ENCODE data around the gene NELFCD. TPM values are rescaled to one million over a fixed set of nuclear protein-coding genes. Genes with fewer than 3 reads are reported as not detected.

NELFCD gene
- total and polyA plus RNA-seq, 10 of the 15 experiments (the other 5 are each of a cell fraction or from before 2014, with no cell fraction given): 8.9 to 109 (median 82.9) TPM

- no peak for TF ChIP-seq PAX5 (IDR thresholded peaks at IDR 0.05; ENCODE audit: borderline replicate concordance, low read depth, low read length)
- TF ChIP-seq POLR2AphosphoS5 (IDR thresholded peaks at IDR 0.05; ENCODE audit: low read length): peak; percentile 31; the same call in 1 of the 2 replicates
- TF ChIP-seq EP300 (IDR thresholded peaks at IDR 0.05; ENCODE audit: borderline replicate concordance in 1 of 2, control insufficient read depth in 1 of 2, low read depth in 2 of 2, low read length in 2 of 2): no peak
- TF ChIP-seq ZZZ3 (IDR thresholded peaks at IDR 0.05; ENCODE audit: control insufficient read depth, insufficient read length, low read depth): no peak
- TF ChIP-seq SUPT20H (IDR thresholded peaks at IDR 0.05; ENCODE audit: borderline replicate concordance, control insufficient read depth, low read depth, low read length): no peak
- no peak for TF ChIP-seq MEF2B (IDR thresholded peaks at IDR 0.05; ENCODE audit: partially characterized antibody, poor library complexity, severe bottlenecking)
- no peak for TF ChIP-seq IRF3 (IDR thresholded peaks at IDR 0.05)
- no peak for TF ChIP-seq NR2C2 (IDR thresholded peaks at IDR 0.05; ENCODE audit: borderline replicate concordance, control insufficient read depth, insufficient read length, low read depth)
- no peak; the same call in 1 of the 2 replicates for TF ChIP-seq MAX (IDR thresholded peaks at IDR 0.05; ENCODE audit: low read depth, low read length)
- TF ChIP-seq ZBTB40 (IDR thresholded peaks at IDR 0.05; ENCODE audit: borderline replicate concordance): no peak
- 0 out of 2 replicates have a peak, but pooled peaks have one; percentile 25 for TF ChIP-seq RB1 (IDR thresholded peaks at IDR 0.05; ENCODE audit: borderline replicate concordance)
- TF ChIP-seq CHD4 (IDR thresholded peaks at IDR 0.05): no peak
- peak; percentile 34 for TF ChIP-seq NR2C1 (IDR thresholded peaks at IDR 0.05)
- TF ChIP-seq ZNF217 (IDR thresholded peaks at IDR 0.05): no peak
- no peak for TF ChIP-seq SMC3 (IDR thresholded peaks at IDR 0.05; ENCODE audit: borderline replicate concordance, low read length)
- no peak for TF ChIP-seq RELB (IDR thresholded peaks at IDR 0.05; ENCODE audit: low read depth)
- TF ChIP-seq TARDBP (IDR thresholded peaks at IDR 0.05; ENCODE audit: borderline replicate concordance): no peak
- TF ChIP-seq HDAC6 (IDR thresholded peaks at IDR 0.05; ENCODE audit: unreplicated experiment): no peak
- TF ChIP-seq SREBF1 (IDR thresholded peaks at IDR 0.05; ENCODE audit: low read length): no peak
- TF ChIP-seq WRNIP1 (IDR thresholded peaks at IDR 0.05; ENCODE audit: borderline replicate concordance, low read depth, low read length): no peak
- no peak for TF ChIP-seq HDGF (IDR thresholded peaks at IDR 0.05)
- no peak for TF ChIP-seq ETV6 (conservative IDR thresholded peaks at IDR 0.05 in 1 of 2, IDR thresholded peaks at IDR 0.05 in 1 of 2; ENCODE audit: borderline replicate concordance in 1 of 2, low read depth in 1 of 2)
- no peak for TF ChIP-seq ZNF384 (IDR thresholded peaks at IDR 0.05; ENCODE audit: borderline replicate concordance, low read depth, low read length)
Observed at GRCh38 chr20:59042796-59043631, 62.0 kb downstream of the NELFCD start (continued).
